Parathyroid adenoma (tissue), 2 donors: Measurements from ENCODE around the gene FNDC3B.

Experiments used
- H2AFZ ChIP-seq: fragments of 300-600 bp; sonication (generic); one replicate; pipeline ENCODE4 v1.7.0; 2017; ENCODE audit warnings: antibody characterized with exemption, mild to moderate bottlenecking
- H3K27ac ChIP-seq: fragments of 300-600 bp; sonication (generic); one replicate; pipeline ENCODE4 v1.7.0; 2017
- H3K27me3 ChIP-seq: fragments of 300-600 bp; sonication (generic); one replicate; pipeline ENCODE4 v1.7.0; 2017; ENCODE audit warnings: low read length; ENCODE audit not compliant: control insufficient read depth, insufficient read depth
- H3K36me3 ChIP-seq: fragments of 300-600 bp; sonication (generic); one replicate; pipeline ENCODE4 v1.7.0; 2017; ENCODE audit warnings: low read length; ENCODE audit not compliant: control insufficient read depth, insufficient read depth
- H3K4me1 ChIP-seq: fragments of 300-600 bp; sonication (generic); one replicate; pipeline ENCODE4 v1.7.0; 2017; ENCODE audit warnings: control low read depth
- H3K4me2 ChIP-seq: fragments of 300-600 bp; sonication (generic); one replicate; pipeline ENCODE4 v1.7.0; 2017; ENCODE audit warnings: low read length
- H3K4me3 ChIP-seq: fragments of 300-600 bp; sonication (generic); one replicate; pipeline ENCODE4 v1.7.0; 2017; ENCODE audit warnings: low read depth, low read length
- H3K79me2 ChIP-seq: fragments of 300-600 bp; sonication (generic); one replicate; pipeline ENCODE4 v1.7.0; 2017; ENCODE audit warnings: control low read depth
- H3K9ac ChIP-seq: fragments of 300-600 bp; sonication (generic); one replicate; pipeline ENCODE4 v1.7.0; 2017; ENCODE audit warnings: mild to moderate bottlenecking
- H3K9me3 ChIP-seq: fragments of 300-600 bp; sonication (generic); one replicate; pipeline ENCODE4 v1.7.0; 2017; ENCODE audit warnings: low read length; ENCODE audit not compliant: control insufficient read depth
- TF ChIP-seq, protein P1 (sequence below): fragments of 300-600 bp; sonication (generic); IDR thresholded peaks from one replicate; pipeline ENCODE4 v1.7.0; 2017; ENCODE audit warnings: antibody characterized with exemption, mild to moderate bottlenecking
- donor health status: primary hyperparathyroidism.

FNDC3B gene

DNA sequence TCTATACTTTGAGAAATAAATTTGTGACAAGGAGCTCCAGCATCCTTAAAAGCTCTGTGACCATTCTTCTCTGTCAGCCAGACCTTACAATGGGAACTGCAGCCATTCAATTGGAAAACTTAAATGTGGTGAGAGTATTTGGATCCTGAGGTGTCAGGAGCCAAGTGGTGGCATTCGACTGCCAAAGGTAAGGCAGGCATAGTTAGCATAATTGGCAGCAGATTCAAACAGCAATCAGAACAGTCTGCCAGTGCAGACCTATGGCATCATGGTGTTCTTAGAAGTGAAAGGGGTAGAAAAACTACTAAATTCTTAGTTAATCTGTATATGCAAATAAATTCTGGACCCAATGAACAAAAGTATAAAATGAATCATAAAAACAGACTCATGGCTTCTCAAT lies 18.2 kb upstream of the FNDC3B start:
- no peaks in the 10 kb centered on the region for H3K79me2 ChIP-seq
- H3K4me2 ChIP-seq: no peak overlapping the region
- H3K9me3 ChIP-seq: no peaks in the 10 kb centered on the region
- H3K27me3 ChIP-seq: no peaks in the 10 kb centered on the region
- no peaks in the 10 kb centered on the region for H3K36me3 ChIP-seq
- H3K9ac ChIP-seq: no peak overlapping the region
- H3K4me1 ChIP-seq: no peaks in the 10 kb centered on the region
- no peak overlapping the region for H3K27ac ChIP-seq
- H2AFZ ChIP-seq: peak overlapping the region; percentile 13
- TF ChIP-seq, protein P1, sequence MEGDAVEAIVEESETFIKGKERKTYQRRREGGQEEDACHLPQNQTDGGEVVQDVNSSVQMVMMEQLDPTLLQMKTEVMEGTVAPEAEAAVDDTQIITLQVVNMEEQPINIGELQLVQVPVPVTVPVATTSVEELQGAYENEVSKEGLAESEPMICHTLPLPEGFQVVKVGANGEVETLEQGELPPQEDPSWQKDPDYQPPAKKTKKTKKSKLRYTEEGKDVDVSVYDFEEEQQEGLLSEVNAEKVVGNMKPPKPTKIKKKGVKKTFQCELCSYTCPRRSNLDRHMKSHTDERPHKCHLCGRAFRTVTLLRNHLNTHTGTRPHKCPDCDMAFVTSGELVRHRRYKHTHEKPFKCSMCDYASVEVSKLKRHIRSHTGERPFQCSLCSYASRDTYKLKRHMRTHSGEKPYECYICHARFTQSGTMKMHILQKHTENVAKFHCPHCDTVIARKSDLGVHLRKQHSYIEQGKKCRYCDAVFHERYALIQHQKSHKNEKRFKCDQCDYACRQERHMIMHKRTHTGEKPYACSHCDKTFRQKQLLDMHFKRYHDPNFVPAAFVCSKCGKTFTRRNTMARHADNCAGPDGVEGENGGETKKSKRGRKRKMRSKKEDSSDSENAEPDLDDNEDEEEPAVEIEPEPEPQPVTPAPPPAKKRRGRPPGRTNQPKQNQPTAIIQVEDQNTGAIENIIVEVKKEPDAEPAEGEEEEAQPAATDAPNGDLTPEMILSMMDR: no peak
- no peak overlapping the region for H3K4me3 ChIP-seq

DNA sequence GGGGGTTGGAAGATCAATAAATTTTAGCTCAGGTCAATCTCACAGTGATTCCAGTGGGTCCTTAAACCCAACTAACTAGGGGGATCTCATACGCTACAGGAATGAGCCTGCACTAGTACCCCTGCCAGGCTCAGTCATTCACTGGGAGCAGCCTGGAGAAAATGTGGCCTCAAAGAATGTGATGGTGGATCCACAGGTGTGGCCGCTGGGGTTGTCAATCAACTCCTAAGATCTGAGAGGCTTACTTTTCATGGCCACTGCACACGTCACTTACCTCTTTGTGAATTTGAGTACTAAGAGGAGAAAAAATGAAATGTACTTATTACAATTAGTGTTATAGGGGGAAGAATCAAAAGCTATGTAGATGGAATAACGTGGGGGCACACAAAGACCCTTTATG lies 17.5 kb upstream of the FNDC3B start:
- Histone ChIP-seq H3K4me1 (no peaks in the 10 kb centered on the region), H2AFZ (no peak overlapping the region), H3K36me3 (no peaks in the 10 kb centered on the region), H3K27me3 (no peaks in the 10 kb centered on the region), H3K4me3 (no peak overlapping the region), H3K9ac (no peak overlapping the region), H3K79me2 (no peaks in the 10 kb centered on the region), H3K9me3 (no peaks in the 10 kb centered on the region), H3K4me2 (no peak overlapping the region), H3K27ac (no peak overlapping the region)
- TF ChIP-seq, protein P1: no peak

GRCh38 chr3:172023915-172024314 lies 15.5 kb upstream of the FNDC3B start:
- TF ChIP-seq, protein P1: no peak
- H3K4me3 ChIP-seq: no peak overlapping the region
- H3K4me1 ChIP-seq: no peaks in the 10 kb centered on the region
- H3K79me2 ChIP-seq: no peaks in the 10 kb centered on the region
- no peak overlapping the region for H3K9ac ChIP-seq
- no peaks in the 10 kb centered on the region for H3K36me3 ChIP-seq
- no peaks in the 10 kb centered on the region for H3K9me3 ChIP-seq
- H2AFZ ChIP-seq: no peak overlapping the region
- H3K4me2 ChIP-seq: no peak overlapping the region
- H3K27me3 ChIP-seq: no peaks in the 10 kb centered on the region
- H3K27ac ChIP-seq: no peak overlapping the region

GRCh38 chr3:172024679-172025078 lies 14.7 kb upstream of the FNDC3B start:
- H3K4me1 ChIP-seq: no peaks in the 10 kb centered on the region
- H3K27ac ChIP-seq: no peak overlapping the region
- no peak overlapping the region for H3K4me2 ChIP-seq
- H3K4me3 ChIP-seq: no peak overlapping the region
- H3K9ac ChIP-seq: no peak overlapping the region
- H3K79me2 ChIP-seq: no peaks in the 10 kb centered on the region
- no peak overlapping the region for H2AFZ ChIP-seq
- H3K9me3 ChIP-seq: no peaks in the 10 kb centered on the region
- no peaks in the 10 kb centered on the region for H3K36me3 ChIP-seq
- no peaks in the 10 kb centered on the region for H3K27me3 ChIP-seq
- TF ChIP-seq, protein P1: no peak

- no peaks in the 10 kb centered on the region for H3K79me2 ChIP-seq
- no peak overlapping the region for H3K27ac ChIP-seq
- no peak overlapping the region for H3K9ac ChIP-seq
- no peaks in the 10 kb centered on the region for H3K4me1 ChIP-seq
- H3K9me3 ChIP-seq: no peaks in the 10 kb centered on the region
- no peaks in the 10 kb centered on the region for H3K27me3 ChIP-seq
- no peak overlapping the region for H3K4me3 ChIP-seq
- no peak overlapping the region for H3K4me2 ChIP-seq
- H2AFZ ChIP-seq: no peak overlapping the region
- TF ChIP-seq, protein P1: no peak
- no peaks in the 10 kb centered on the region for H3K36me3 ChIP-seq
Observed at GRCh38 chr3:172029425-172030098, 9.8 kb upstream of the FNDC3B start.
